Neural crest cell (in vitro differentiated cells): ENCODE data around the gene TMEM229B. TPM values are rescaled to one million over a fixed set of nuclear protein-coding genes. Genes with fewer than 3 reads are reported as not detected.

Experiments used
- DNase-seq: peaks from one replicate; pipeline ENCODE4 v3.0.0; 2021; ENCODE audit warnings: low read depth, mixed read lengths, low spot score
- H3K27ac Mint-ChIP-seq: one replicate; pipeline ENCODE4 v1.8.0; 2021; ENCODE audit warnings: mild to moderate bottlenecking, mixed read lengths; ENCODE audit not compliant: unreplicated experiment
- H3K27me3 Mint-ChIP-seq: 2 replicates; pipeline ENCODE4 v1.8.0; 2021; ENCODE audit warnings: low read depth, mild to moderate bottlenecking, mixed read lengths
- H3K36me3 Mint-ChIP-seq: 2 replicates; pipeline ENCODE4 v1.8.0; 2021; ENCODE audit warnings: low read depth, mild to moderate bottlenecking, mixed read lengths
- H3K4me1 Mint-ChIP-seq: 2 replicates; pipeline ENCODE4 v1.8.0; 2021; ENCODE audit warnings: mixed read lengths
- H3K4me3 Mint-ChIP-seq: one replicate; pipeline ENCODE4 v1.8.0; 2021; ENCODE audit warnings: mild to moderate bottlenecking, mixed read lengths
- H3K9me3 Mint-ChIP-seq: 2 replicates; pipeline ENCODE4 v1.8.0; 2021; ENCODE audit warnings: mixed read lengths
- total RNA-seq: library from RNA; stranded (reverse); gene quantifications from 2 replicates; pipeline ENCODE4 v1.2.1, GENCODE V29; 2021
- TF ChIP-seq, protein P1 (sequence below): fragments of 200-600 bp; sonication (generic); conservative IDR thresholded peaks from 2 replicates; pipeline ENCODE4 v1.5.0; 2021; ENCODE audit warnings: antibody characterized with exemption, mild to moderate bottlenecking

TMEM229B gene
- total RNA-seq, 1 donor from 2014 or later: 5.2 TPM

- H3K4me3 Mint-ChIP-seq: no peak overlapping the region
- no peaks in the 10 kb centered on the region for H3K36me3 Mint-ChIP-seq
- peaks cover 8% of the 10 kb centered on the region for H3K4me1 Mint-ChIP-seq
- no peak overlapping the region for H3K27ac Mint-ChIP-seq
- DNase-seq: no peak
- no peaks in the 10 kb centered on the region for H3K27me3 Mint-ChIP-seq
- no peaks in the 10 kb centered on the region for H3K9me3 Mint-ChIP-seq
- TF ChIP-seq, protein P1, sequence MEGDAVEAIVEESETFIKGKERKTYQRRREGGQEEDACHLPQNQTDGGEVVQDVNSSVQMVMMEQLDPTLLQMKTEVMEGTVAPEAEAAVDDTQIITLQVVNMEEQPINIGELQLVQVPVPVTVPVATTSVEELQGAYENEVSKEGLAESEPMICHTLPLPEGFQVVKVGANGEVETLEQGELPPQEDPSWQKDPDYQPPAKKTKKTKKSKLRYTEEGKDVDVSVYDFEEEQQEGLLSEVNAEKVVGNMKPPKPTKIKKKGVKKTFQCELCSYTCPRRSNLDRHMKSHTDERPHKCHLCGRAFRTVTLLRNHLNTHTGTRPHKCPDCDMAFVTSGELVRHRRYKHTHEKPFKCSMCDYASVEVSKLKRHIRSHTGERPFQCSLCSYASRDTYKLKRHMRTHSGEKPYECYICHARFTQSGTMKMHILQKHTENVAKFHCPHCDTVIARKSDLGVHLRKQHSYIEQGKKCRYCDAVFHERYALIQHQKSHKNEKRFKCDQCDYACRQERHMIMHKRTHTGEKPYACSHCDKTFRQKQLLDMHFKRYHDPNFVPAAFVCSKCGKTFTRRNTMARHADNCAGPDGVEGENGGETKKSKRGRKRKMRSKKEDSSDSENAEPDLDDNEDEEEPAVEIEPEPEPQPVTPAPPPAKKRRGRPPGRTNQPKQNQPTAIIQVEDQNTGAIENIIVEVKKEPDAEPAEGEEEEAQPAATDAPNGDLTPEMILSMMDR: no peak
Measured at GRCh38 chr14:67461996-67462395, 26.5 kb downstream of the TMEM229B start.

- Mint-ChIP-seq H3K27ac (no peak overlapping the region), H3K4me1 (peaks cover 8% of the 10 kb centered on the region), H3K9me3 (no peaks in the 10 kb centered on the region), H3K27me3 (no peaks in the 10 kb centered on the region), H3K36me3 (no peaks in the 10 kb centered on the region), H3K4me3 (no peak overlapping the region)
- TF ChIP-seq, protein P1: no peak
- no peak for DNase-seq
Measured at GRCh38 chr14:67461341-67461985, 27.1 kb downstream of the TMEM229B start.

DNA sequence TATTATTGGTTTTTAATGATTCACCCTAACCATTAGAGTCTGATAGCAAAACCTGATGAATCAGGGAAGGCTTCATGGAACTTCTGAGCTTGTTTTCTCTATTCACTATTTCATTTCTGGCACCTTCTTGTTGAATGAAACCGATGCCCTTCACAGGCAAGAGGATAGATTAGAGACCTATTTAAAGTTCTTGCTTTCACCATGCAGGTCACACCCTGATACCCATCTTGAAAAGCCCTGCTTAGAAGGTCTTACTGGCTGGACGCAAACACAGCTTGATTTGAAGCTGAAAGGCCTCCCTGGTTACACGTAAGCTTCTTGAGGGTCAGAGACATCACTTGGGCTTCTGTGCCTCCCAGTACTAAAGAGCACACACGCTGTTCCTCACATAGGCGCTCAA lies 29.2 kb downstream of the TMEM229B start:
- H3K4me3 Mint-ChIP-seq: no peak overlapping the region
- peaks cover 8% of the 10 kb centered on the region for H3K4me1 Mint-ChIP-seq
- no peaks in the 10 kb centered on the region for H3K9me3 Mint-ChIP-seq
- DNase-seq: no peak
- TF ChIP-seq, protein P1: no peak
- no peak overlapping the region for H3K27ac Mint-ChIP-seq
- H3K27me3 Mint-ChIP-seq: no peaks in the 10 kb centered on the region
- no peaks in the 10 kb centered on the region for H3K36me3 Mint-ChIP-seq

GRCh38 chr14:67457782-67458181 lies 30.7 kb downstream of the TMEM229B start:
- TF ChIP-seq, protein P1: no peak
- Mint-ChIP-seq H3K9me3 (no peaks in the 10 kb centered on the region), H3K27ac (no peak overlapping the region), H3K36me3 (no peaks in the 10 kb centered on the region), H3K4me1 (peaks cover 8% of the 10 kb centered on the region), H3K4me3 (no peak overlapping the region), H3K27me3 (no peaks in the 10 kb centered on the region)
- no peak for DNase-seq

DNA sequence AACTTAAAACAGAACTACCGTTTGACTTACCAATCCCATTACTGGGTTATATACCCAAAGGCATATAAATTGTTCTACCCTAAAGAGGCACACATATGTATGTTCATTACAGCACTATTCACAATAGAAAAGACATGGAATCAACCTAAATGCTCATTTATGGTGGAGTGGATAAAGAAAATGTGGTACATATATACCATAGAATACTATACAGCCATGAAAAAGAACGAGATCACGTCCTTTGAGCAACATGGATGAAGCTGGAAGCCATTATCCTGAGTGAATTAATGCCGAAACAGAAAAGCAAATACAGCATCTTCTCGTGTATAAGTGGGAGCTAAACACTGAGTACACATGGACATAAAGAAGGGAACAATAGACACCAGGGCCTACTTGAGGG lies 31.8 kb downstream of the TMEM229B start:
- no peak for DNase-seq
- H3K36me3 Mint-ChIP-seq: no peaks in the 10 kb centered on the region
- TF ChIP-seq, protein P1: no peak
- no peaks in the 10 kb centered on the region for H3K27me3 Mint-ChIP-seq
- H3K27ac Mint-ChIP-seq: no peak overlapping the region
- no peaks in the 10 kb centered on the region for H3K9me3 Mint-ChIP-seq
- no peak overlapping the region for H3K4me3 Mint-ChIP-seq
- peaks cover 8% of the 10 kb centered on the region for H3K4me1 Mint-ChIP-seq
